Stimulated activated CD8-positive, alpha-beta memory T cell treated with anti-CD3 and anti-CD28 coated beads, Interleukin-7, amount 100 ng/mL, for 1 hour (primary cell): ENCODE results near the gene U2AF2.

Source experiments
- DNase-seq, 2 donors: peaks; one replicate each; pipeline ENCODE4 v3.0.0-alpha.2; 2020; ENCODE audit warnings: low read depth in 2 of 2

U2AF2 gene

DNA sequence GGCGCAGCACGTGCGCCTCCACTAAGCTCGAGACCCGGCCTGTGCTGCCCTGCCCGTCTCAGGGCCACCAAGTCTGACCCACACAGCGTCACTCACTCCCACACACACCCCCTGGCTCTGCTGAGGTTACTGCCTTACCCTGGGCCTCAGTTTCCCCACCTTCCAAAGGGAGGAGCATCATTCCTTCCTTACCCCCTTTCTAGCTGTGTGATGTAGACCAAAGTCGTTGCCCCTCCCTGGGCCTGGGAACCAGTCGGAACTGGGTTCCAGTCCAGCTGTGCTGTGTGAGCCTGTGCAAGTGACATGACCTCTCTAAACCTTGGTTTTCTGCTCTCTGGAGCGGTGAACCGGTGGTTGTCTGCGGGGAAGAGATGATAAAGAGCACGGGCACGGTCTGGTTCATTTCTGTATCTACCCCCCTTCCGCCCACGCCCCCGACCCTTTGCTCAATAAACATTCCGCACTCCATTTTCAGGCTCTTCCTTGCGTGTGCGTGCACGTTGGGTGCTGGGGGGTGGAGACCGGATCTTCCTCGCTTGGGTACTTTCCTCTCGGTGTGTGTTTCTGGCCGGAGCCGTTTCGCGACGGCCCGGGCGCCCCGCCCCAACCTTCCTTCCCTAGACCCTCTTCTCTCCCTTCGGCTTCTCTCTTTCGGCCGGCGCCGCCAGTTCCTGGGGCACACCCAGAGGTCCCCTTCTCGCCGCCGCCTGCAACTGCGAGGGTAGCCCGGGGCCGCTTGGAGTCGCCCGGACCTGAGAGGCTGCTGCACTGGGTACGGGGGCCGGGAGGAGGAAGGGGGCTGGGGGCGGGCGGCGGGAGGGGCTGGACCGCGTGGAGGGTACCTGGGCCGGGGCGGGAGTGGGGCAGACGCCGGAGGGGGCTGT lies 11.6 kb upstream of the U2AF2 start, which contains the start of gene ZNF581:
Gene ZNF581 (plus strand): TSS at position 647 of the 884 bp plus-strand sequence. CDS start 923 bp downstream, outside the sequence.
- peak; percentile 54 to 55 for DNase-seq

GRCh38 chr19:55643887-55644176 lies 11.0 kb upstream of the U2AF2 start:
- DNase-seq = no peak

DNA sequence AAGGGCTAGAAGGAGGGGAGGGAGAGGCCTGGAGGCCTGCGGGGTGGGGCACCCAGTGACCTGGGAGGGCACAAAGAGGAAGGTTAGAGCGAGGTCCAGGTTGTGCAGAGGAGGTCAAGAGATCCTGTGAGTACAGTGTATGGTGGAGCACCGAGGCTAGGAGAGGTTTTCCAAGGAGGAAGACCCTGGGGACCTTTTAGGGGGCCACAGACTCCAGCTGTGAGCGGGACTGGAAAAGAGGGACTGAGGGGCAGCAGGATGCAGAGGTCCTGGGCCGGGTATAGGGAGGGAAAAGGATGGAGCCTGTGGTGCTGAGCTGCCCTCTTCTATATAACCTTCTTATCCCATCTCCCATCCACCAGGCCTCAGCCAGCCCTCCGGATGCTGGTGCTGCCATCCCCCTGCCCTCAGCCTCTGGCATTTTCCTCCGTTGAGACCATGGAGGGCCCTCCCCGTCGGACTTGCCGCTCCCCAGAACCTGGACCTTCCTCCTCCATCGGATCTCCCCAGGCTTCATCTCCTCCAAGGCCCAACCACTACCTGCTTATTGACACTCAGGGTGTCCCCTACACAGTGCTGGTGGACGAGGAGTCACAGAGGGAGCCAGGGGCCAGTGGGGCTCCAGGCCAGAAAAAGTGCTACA lies 10.5 kb upstream of the U2AF2 start:
- no peak for DNase-seq

DNA sequence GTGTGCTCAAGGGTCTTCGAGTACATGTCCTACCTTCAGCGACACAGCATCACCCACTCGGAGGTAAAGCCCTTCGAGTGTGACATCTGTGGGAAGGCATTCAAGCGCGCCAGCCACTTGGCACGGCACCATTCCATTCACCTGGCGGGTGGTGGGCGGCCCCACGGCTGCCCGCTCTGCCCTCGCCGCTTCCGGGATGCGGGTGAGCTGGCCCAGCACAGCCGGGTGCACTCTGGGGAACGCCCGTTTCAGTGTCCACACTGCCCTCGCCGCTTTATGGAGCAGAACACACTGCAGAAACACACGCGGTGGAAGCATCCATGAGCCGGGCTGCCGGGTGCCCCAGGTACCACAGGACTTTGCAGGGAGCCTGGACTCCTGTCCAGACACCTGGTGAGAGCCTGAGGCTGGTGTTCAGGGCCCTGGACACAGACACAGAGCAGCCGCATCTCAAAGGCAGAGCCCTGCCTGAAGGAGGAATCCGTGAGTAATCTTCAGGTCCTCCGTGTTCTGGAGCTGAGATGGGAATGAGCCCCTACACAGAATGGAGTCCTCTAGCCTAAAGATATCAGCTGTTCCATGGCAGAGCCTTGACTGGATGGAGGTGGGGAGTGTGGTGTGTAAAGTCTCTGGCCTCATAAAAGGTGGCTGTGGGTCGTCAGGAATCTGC lies 9.9 kb upstream of the U2AF2 start:
- no peak for DNase-seq

DNA sequence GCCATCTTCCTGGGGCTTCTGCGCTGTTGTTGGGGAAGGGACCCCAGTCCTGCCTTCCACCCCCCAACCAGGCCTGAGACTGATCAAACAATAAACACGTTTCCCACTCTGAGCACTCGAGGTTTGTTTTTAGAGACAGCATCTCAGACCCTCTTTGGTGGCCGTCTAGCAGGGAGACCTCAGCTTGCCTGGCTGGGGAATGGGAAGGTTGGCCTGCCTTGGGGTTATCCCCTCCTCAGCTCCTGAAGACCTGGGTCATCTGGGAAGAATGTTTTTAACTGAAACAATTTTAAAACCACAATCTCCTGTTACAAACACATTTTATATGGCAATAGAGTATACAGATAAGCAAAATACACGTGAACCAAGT lies 9.3 kb upstream of the U2AF2 start:
- DNase-seq = no peak

GRCh38 chr19:55646889-55647731 lies 7.7 kb upstream of the U2AF2 start:
- no peak for DNase-seq

DNA sequence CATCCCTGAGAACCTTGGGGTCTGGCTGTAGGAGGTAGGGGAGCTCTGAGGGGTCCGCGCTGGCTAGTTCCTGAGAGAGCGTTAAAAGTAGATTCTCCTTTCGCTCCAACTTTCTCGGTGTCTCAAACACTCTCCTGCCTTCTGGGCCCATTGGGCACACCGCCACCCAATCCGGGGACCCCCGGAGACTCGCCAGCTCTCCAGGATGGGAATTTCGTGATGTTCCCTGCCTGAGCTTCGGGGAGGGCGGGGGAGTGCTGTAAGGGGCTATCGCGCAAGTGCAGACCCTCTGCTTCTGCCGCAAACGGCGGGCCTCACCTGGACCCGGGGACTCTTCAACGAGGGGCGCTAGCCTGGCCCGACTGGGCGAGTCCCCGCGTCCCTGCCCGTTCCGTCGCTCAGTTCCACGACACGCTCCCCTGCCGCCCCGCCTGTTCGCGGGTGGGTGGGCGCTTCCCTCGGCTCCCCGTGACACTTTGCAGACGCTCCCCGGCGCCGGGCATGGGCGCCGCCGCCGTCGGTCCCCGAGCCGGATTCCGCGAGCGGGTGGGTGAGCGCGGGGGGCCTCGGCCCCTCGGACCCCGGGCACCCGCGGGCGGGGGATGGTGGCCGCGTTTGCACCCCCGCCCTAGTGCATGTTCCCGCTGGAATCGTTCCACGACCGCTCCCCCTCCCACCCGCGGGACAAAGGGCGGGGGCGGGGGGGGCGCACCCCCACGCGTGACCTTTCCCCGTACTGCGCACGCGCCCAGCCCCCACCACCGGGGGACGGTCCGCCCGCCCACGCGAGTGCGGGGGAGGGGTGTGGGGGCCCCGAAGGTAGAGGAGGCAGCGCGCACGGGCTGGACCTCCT lies 6.9 kb upstream of the U2AF2 start, which contains the start of gene CCDC106:
Gene CCDC106 (plus strand): TSS at position 481 of the 853 bp plus-strand sequence. CDS start 835 bp downstream, outside the sequence.
- DNase-seq = no peak

DNA sequence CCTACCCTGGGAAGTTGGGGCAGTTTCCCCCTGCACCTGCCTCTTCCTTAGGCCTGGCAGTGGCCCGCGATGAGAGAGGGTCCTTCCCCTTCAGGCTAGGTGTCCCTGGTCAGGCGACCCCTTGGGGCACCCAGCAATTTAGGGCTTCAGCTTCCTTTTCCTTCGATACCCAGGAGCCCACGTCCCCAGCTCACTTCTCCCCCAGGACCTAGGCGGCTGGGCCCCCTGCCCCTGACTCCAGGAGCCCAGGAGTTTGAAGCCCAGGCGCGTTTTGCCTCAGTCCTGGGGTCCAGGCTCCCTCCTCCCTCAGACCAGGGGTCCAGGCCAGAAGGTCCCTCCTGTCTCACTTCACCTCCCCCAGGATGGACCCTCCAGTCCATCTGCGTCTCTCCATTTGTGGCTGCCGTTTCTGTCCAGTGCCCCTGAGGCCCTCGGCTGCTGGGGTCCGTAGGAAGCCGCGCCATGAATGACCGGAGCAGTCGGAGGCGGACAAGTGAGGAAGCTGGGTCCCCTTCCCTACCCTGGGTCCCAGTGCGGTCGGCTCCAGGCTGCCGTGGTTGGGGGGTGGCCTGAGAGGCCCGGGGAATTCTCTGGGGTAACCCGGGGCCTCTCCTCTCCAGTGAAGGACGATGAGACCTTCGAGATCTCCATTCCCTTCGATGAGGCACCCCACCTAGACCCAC lies 6.1 kb upstream of the U2AF2 start:
- DNase-seq = no peak

DNA sequence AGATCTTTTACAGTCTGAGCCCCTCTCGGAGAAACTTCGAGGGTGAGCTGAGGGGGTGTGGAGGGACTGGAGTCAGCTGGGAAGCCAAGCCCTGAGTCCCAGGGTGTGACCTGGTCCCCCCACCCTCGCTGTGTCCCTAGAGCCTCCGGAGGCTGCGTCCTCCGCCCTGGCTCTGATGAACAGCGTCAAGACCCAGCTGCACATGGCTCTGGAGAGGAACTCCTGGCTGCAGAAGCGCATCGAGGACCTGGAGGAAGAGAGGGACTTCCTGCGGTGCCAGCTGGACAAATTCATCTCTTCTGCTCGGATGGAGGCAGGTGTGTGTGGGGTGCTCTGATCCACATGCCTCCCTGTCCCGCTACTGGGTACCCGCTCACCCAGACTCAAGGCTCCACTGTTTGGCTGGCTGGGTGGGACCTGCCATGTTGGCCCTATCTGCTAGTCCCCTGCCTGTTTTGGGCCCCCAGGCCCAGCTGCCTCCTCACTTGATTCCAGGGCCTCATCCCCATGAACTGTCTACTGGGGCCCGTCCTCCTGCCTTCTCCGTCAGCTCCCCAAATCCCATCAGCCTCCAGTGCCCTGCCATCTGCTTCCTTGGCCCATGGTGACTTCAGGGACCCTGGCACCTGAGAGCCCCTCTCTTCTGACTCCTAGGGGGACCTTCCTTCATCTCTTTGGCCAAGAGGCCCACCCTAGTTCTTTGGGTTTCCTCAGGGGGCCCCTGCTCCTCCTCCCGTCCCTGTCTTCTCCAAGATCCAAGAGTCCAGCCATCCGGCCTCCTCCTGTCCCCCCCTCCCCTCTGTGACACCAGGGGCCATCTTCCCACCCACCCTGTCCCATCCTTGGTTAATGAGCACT lies 5.3 kb upstream of the U2AF2 start:
- no peak for DNase-seq

- no peak for DNase-seq
Observed at GRCh38 chr19:55650126-55650557, 4.7 kb upstream of the U2AF2 start.

GRCh38 chr19:55650602-55651230 lies 4.1 kb upstream of the U2AF2 start:
- DNase-seq = no peak

- no peak for DNase-seq
Observed at GRCh38 chr19:55651236-55651635, 3.6 kb upstream of the U2AF2 start.

DNA sequence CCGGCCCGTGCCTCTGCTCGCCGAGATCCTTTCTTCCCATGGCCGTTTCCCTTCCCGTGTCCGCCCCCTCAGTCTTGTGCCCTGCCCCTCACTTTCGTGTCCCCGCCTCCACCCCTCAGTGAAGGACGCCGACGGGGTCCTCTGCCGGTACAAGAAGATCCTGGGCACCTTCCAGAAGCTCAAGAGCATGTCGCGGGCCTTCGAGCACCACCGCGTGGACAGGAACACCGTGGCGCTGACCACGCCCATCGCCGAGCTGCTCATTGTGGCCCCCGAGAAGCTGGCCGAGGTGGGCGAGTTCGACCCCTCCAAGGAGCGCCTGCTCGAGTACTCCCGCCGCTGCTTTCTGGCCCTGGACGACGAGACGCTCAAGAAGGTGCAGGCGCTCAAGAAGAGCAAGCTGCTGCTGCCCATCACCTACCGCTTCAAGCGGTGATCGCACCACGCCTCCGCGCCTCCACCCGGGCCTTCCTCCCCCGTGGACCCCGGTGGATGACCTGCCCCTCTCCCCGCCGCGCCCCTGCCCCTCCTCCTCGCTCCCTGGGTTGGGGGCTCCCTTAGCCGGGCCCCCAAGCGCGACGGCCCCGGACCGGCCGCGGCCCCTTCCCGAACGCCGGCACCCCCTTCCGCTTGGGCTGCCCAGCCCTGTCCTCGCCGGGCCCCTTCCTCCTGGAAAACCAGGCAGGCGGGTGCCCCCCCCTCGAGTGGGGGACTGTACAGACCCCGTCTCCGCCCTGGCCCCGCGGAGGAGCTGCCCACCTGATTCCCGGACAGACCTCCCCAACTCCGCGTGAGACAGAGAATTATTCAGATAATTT lies 2.3 kb upstream of the U2AF2 start:
- no peak for DNase-seq

- peak; percentile 97 to 99 for DNase-seq
Observed at GRCh38 chr19:55653651-55654322, 1.0 kb upstream of the U2AF2 start.

- peak; percentile 91 to 94 for DNase-seq
Observed at GRCh38 chr19:55654323-55654867, 440 bp upstream of the U2AF2 start.

DNA sequence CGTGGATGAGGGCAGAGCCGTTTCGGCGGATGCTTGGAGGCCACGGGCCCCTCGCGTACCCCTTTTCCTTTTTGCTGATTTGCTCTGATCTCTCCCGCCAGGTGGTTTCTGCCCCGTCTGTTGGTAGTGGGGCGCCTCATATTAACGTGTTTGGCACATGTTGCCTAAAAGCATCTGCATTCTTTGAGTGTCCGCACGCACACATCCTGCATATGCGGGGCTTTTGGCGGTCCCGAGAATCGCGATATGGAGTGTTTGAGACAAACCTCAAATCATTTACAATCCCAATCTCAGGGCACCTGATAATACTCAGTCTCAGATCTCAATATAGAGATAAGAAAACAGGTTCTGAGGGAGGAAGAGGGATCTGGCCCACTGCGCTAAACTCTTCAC lies 809 bp downstream of the U2AF2 start:
- DNase-seq = no peak

DNA sequence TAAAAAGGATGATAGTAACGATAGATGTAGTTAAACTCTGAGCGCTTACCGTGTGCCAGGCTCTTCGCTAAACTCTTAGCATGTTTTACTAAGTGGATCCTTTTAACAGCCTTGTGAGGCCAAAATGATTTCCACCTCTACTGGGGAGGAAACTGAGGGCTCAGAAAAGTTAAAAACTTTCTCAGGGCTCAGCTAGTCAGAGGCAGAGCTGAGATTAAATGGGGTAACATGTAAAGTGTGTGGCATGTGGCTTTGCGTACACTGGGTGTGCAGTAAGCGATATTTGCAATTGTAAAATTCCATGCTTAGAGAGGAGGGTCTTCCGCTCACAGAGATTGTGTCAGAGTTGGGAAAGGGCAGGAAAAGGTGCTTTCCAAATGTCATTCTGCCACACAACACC lies 1.7 kb downstream of the U2AF2 start:
- no peak for DNase-seq
